Measurements from ENCODE around the gene RRAS2. TPM values are rescaled to one million over a fixed set of nuclear protein-coding genes. Genes with fewer than 3 reads are reported as not detected.

RRAS2 gene
- polyA plus RNA-seq, 1 of the 3 experiments (the other 2 are of a cell fraction), result 53.3 TPM

- Histone ChIP-seq H3K36me3 (replicated peaks in 1 of 2; ENCODE audit: control insufficient read depth in 1 of 2, insufficient read depth in 2 of 2, low read length in 1 of 2) (peaks cover 0 to 4% of the 10 kb centered on the region in 2 experiments), H3F3A (replicated peaks; ENCODE audit: insufficient read depth) (peaks cover 5% of the 10 kb centered on the region), H3K4me3 (ENCODE audit: low read depth in 2 of 2, low read length in 1 of 2) (no peak overlapping the region), H3K4me2 (no peak overlapping the region), H2AFZ (ENCODE audit: low read depth) (no peak overlapping the region), H3K27ac (ENCODE audit: low read depth in 2 of 2, low read length in 1 of 2) (no peak overlapping the region), H4K20me1 (ENCODE audit: insufficient read depth) (peaks cover 95% of the 10 kb centered on the region), H3K9ac (no peak overlapping the region), H3K4me1 (ENCODE audit: control insufficient read depth in 1 of 2, insufficient read depth in 2 of 2, low read depth in 1 of 2, low read length in 1 of 2) (peaks cover 0 to 27% of the 10 kb centered on the region in 2 experiments; a peak in 2 of 4 replicates), H3K27me3 (ENCODE audit: insufficient read depth) (no peaks in the 10 kb centered on the region), H3K79me2 (ENCODE audit: insufficient read depth) (peaks cover 100% of the 10 kb centered on the region), H3K9me2 (no peaks in the 10 kb centered on the region), H3K9me3 (no peaks in the 10 kb centered on the region)
- POLR2A ChIA-PET, result no interaction called here
- 93% methylated on average over 2 of the region's 2 CpGs for whole genome bisulfite sequencing (ENCODE audit: low lambda C conversion rate)
- DNase-seq, result no peak
- CTCF ChIA-PET, result interaction anchor here (0.7 to 1.0 kb wide), 3 partner anchors 104 to 138 kb away, joined by 3 to 4 read pairs (median 3); no protein-coding TSS in a partner anchor
- TF ChIP-seq RCOR1 (IDR thresholded peaks at IDR 0.05; ENCODE audit: low read length) (no peak), GABPA (IDR thresholded peaks at IDR 0.05; ENCODE audit: low read depth) (no peak), RXRA (IDR thresholded peaks at IDR 0.05; ENCODE audit: borderline replicate concordance, low read depth) (no peak), TCF12 (IDR thresholded peaks at IDR 0.05) (no peak), JUND (IDR thresholded peaks at IDR 0.05) (no peak), FOXJ3 (CRISPR knock-in tag; IDR thresholded peaks at IDR 0.05) (no peak), EZH2phosphoT487 (IDR thresholded peaks at IDR 0.05; ENCODE audit: borderline replicate concordance, low read depth) (no peak), YY1 (IDR thresholded peaks at IDR 0.05; ENCODE audit: low read depth) (no peak), USF1 (IDR thresholded peaks at IDR 0.05; ENCODE audit: borderline replicate concordance, low read depth) (no peak), TAF1 (IDR thresholded peaks at IDR 0.05; ENCODE audit: borderline replicate concordance, low read depth, low read length) (no peak), SIN3A (IDR thresholded peaks at IDR 0.05; ENCODE audit: borderline replicate concordance, low read depth, low read length) (no peak), NRF1 (IDR thresholded peaks at IDR 0.05; ENCODE audit: low read depth, low read length) (no peak), GATA2 (CRISPR knock-in tag; IDR thresholded peaks at IDR 0.05) (no peak)
- TF ChIP-seq, protein P1, sequence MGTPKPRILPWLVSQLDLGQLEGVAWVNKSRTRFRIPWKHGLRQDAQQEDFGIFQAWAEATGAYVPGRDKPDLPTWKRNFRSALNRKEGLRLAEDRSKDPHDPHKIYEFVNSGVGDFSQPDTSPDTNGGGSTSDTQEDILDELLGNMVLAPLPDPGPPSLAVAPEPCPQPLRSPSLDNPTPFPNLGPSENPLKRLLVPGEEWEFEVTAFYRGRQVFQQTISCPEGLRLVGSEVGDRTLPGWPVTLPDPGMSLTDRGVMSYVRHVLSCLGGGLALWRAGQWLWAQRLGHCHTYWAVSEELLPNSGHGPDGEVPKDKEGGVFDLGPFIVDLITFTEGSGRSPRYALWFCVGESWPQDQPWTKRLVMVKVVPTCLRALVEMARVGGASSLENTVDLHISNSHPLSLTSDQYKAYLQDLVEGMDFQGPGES (IDR thresholded peaks at IDR 0.05; ENCODE audit: low read depth, low read length), result no peak
Measured at GRCh38 chr11:14315130-14315529, 43.9 kb downstream of the RRAS2 start.

DNA sequence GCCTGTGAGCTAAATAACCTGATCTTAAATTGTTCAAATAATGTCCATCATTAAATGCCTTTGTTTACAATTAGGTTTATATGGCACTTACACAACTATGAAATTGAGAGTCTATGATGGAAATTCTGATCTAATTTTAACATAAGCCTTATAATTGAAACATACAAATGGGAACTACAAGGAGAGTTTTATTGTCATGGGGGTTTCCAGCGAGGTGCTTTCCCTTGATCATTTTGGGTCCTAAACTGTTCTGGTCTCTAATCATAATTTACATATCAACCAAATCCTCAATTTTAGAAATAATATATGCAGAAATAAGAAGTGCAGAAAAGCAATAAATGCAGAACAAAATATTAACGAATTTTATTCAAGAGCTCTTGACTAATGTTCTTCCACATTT, 44.9 kb downstream of the RRAS2 start:
- Histone ChIP-seq H3K36me3 (replicated peaks in 1 of 2; ENCODE audit: control insufficient read depth in 1 of 2, insufficient read depth in 2 of 2, low read length in 1 of 2) (peaks cover 0 to 4% of the 10 kb centered on the region in 2 experiments), H3K9me3 (no peaks in the 10 kb centered on the region), H3K9me2 (no peaks in the 10 kb centered on the region), H3K4me3 (ENCODE audit: low read depth in 2 of 2, low read length in 1 of 2) (no peak overlapping the region), H4K20me1 (ENCODE audit: insufficient read depth) (peaks cover 98% of the 10 kb centered on the region), H3K27ac (ENCODE audit: low read depth in 2 of 2, low read length in 1 of 2) (no peak overlapping the region), H3F3A (replicated peaks; ENCODE audit: insufficient read depth) (peaks cover 5% of the 10 kb centered on the region), H3K79me2 (ENCODE audit: insufficient read depth) (peaks cover 100% of the 10 kb centered on the region), H3K4me1 (ENCODE audit: control insufficient read depth in 1 of 2, insufficient read depth in 2 of 2, low read depth in 1 of 2, low read length in 1 of 2) (peaks cover 0 to 24% of the 10 kb centered on the region in 2 experiments; a peak in 2 of 4 replicates), H3K9ac (no peak overlapping the region), H3K4me2 (no peak overlapping the region), H3K27me3 (ENCODE audit: insufficient read depth) (no peaks in the 10 kb centered on the region), H2AFZ (ENCODE audit: low read depth) (no peak overlapping the region)
- WGBS (ENCODE audit: low lambda C conversion rate), result 97% methylated on average over 2 of the region's 2 CpGs
- ChIA-PET CTCF (interaction anchor here (0.9 to 2.2 kb wide), 2 partner anchors 13 to 104 kb away, joined by 3 to 16 read pairs; no protein-coding TSS in a partner anchor), POLR2A (no interaction called here)
- no peak for DNase-seq
- TF ChIP-seq NFIC (IDR thresholded peaks at IDR 0.05; ENCODE audit: borderline replicate concordance) (no peak), TAF1 (IDR thresholded peaks at IDR 0.05; ENCODE audit: borderline replicate concordance, low read depth, low read length) (no peak), MXI1 (IDR thresholded peaks at IDR 0.05; ENCODE audit: low read depth, low read length) (no peak), USF2 (IDR thresholded peaks at IDR 0.05; ENCODE audit: borderline replicate concordance, low read depth, low read length) (no peak), YY1 (IDR thresholded peaks at IDR 0.05; ENCODE audit: low read depth) (no peak), MAX (IDR thresholded peaks at IDR 0.05; ENCODE audit: low read depth) (no peak), CHD2 (IDR thresholded peaks at IDR 0.05; ENCODE audit: low read length, partially characterized antibody) (no peak), GABPA (IDR thresholded peaks at IDR 0.05; ENCODE audit: low read depth) (no peak), FOSL2 (IDR thresholded peaks at IDR 0.05; ENCODE audit: borderline replicate concordance, low read depth) (no peak), SMC3 (IDR thresholded peaks at IDR 0.05; ENCODE audit: low read depth, low read length) (no peak), RFX5 (IDR thresholded peaks at IDR 0.05; ENCODE audit: low read length) (no peak), TEAD4 (IDR thresholded peaks at IDR 0.05; ENCODE audit: borderline replicate concordance, insufficient read depth) (no peak), SIN3A (IDR thresholded peaks at IDR 0.05; ENCODE audit: borderline replicate concordance, low read depth, low read length) (no peak), ELF1 (IDR thresholded peaks at IDR 0.05) (no peak), JUND (IDR thresholded peaks at IDR 0.05) (no peak)
- TF ChIP-seq, protein P2, sequence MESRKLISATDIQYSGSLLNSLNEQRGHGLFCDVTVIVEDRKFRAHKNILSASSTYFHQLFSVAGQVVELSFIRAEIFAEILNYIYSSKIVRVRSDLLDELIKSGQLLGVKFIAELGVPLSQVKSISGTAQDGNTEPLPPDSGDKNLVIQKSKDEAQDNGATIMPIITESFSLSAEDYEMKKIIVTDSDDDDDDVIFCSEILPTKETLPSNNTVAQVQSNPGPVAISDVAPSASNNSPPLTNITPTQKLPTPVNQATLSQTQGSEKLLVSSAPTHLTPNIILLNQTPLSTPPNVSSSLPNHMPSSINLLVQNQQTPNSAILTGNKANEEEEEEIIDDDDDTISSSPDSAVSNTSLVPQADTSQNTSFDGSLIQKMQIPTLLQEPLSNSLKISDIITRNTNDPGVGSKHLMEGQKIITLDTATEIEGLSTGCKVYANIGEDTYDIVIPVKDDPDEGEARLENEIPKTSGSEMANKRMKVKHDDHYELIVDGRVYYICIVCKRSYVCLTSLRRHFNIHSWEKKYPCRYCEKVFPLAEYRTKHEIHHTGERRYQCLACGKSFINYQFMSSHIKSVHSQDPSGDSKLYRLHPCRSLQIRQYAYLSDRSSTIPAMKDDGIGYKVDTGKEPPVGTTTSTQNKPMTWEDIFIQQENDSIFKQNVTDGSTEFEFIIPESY (IDR thresholded peaks at IDR 0.05; ENCODE audit: borderline replicate concordance, low read depth), result no peak

Measured in SK-N-SH (cell line).